GOT3 (cell line): ENCODE measurements around the gene KLC1.
"Not testable (repeated sequence)": the region's sequence is repeated elsewhere in the genome, so short reads cannot be mapped to it uniquely, and the experiment has no call there.

Source experiments
- DNase-seq: peaks from one replicate; lab custom pipeline; 2025; ENCODE audit warnings: mixed read lengths; lab: John Stamatoyannopoulos, UW

Gene KLC1

DNA sequence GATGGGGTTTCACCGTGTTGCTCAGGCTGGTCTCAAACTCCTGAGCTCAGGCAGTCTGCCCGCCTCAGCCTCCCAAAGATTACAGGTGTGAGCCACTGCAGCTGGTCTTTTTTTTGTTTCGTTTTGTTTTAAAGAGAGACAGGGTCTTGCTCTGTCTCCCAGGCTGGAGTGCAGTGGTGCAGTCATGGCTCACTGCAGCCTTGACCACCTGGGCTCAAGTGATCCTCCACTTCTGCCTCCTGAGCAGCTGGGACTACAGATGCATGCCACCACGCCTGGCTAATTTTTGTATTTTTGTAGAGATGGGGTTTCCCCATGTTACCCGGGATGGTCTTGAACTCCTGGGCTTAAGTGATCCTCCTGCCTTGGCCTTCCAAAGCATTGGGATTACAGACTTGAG lies 62.6 kb downstream of the KLC1 start:
- not testable (repeated sequence) for DNase-seq

DNA sequence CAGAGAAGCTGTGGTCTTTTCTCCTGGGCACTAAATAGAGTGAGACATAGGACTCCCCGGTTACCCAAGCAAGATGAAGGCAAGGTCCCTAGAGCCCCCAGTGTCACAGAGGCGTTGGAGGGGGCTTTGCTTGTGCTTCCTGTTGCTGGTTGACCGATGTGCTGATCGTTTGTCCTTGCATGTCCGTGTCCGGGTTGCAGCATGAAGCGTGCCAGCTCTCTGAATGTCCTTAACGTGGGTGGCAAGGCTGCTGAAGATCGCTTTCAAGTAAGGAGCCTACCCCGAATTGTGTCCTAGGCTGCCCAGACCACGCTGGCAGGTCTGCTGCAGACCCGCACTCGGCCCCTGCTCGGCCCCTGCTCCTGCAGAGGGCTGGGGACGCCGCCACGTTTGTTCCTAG lies 63.1 kb downstream of the KLC1 start:
- no peak for DNase-seq

DNA sequence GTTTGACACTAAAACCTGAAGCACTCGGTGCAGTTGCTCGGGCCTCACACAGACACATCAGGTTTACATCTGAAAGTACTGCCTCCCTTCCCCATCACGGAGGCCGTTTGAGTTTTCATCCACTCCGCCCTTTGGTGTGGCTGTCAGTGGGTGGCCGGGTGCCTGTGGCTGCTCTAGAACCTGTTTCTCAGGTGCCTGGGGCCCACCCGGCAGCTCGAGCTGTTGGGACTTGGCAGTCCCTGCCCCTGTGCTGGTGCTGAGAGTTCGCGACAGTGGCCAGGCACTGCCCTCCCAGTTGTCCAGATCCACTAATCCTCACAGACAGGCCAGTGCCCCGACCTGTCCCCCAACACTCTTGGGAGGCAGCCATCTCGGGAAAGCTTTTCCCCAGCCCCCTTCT lies 63.9 kb downstream of the KLC1 start:
- no peak for DNase-seq

GRCh38 chr14:103693515-103693914 lies 64.5 kb downstream of the KLC1 start:
- no peak for DNase-seq

DNA sequence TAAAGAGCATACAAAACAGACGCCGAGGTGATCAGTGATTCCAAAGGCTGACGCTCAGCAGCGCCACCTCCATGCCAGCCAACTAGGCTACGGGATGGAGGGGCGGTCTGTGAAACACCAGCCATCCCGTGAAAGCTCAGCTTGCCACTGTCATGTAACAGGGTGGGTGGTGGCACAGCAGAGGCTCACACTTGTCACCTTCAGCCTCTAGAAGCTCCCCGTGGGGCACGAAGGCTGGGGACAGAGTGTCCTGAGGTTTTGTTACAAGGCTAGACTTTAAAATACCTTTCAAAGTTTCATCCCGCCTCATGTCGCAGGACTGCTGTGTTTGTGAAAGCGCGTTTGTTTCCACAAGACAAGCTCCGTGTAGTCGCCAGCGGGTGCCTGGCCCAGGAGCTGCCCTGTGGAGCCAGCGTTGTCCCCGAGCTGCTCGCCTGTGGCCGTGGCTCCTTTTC lies 65.6 kb downstream of the KLC1 start:
- DNase-seq: no peak

- DNase-seq: no peak
These were observed 66.5 kb downstream of the KLC1 start for GRCh38 chr14:103695296-103696069.

DNA sequence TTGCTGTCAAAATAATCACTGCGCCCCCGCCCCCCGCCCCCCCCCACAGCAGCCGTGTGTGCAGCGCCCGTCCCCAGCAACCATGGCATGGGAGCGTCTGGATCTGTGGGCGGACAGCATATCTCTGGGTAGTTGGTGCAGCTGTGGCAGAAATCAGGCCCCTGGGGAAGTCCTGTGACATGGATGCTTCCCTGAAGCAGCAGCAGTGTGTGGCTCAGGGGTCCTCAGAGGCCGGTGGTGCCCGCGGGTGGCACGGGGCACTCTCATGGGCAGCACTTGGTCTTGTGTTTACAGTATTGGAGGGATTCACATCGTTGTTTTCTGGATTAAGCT lies 67.0 kb downstream of the KLC1 start:
- no peak for DNase-seq

DNA sequence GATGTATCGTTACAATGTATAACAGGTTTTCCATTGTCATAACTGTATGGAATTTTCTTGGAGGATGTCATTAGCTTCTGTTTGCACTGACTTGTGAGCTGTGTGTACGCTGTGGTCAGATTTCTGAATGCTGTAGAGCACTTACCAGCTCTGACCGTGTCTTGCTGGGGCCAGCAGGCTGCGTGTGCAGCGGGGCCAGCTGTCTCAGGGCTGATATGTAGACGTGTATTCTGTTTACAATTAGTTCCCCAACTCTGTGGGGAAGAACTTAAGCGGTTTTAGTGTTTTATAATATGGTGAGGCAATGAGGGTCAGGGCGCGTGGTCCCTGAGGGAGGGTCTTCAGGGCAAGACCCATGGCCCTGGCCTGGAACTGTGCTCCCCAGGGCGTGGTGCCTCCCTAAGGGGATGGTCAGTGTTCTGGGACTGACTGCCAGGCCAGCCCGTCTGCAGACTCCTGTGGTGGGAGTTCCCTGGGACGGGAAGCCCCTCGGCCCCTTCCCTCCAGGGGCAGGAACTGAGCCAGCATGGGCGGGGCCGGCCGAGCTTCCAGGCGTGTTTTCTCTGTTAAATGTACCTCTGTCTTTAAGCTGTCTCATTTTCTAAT lies 67.6 kb downstream of the KLC1 start:
- DNase-seq: no peak

DNA sequence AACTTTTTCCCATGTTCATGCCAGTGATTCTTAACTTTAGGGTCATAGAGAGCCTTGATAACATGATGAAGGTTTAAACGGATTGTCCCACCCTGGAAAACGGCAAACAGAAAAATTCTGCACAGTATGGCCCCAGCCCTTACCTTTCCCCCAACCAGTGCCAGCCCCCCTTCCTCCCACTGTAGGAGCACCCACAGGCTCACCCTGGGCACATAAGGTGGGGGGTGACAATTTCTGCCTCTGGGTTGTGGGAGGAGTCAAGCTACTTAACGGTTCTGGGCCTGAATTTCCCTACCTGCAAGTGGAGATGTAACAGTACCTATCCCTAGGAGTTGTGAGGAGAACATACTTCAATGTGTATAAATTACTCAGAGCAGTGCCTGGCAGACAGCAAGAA lies 68.2 kb downstream of the KLC1 start:
- no peak for DNase-seq

- no peak for DNase-seq
These were observed 68.8 kb downstream of the KLC1 start for GRCh38 chr14:103697603-103698379.

GRCh38 chr14:103698380-103699260 lies 69.6 kb downstream of the KLC1 start:
- DNase-seq: no peak

DNA sequence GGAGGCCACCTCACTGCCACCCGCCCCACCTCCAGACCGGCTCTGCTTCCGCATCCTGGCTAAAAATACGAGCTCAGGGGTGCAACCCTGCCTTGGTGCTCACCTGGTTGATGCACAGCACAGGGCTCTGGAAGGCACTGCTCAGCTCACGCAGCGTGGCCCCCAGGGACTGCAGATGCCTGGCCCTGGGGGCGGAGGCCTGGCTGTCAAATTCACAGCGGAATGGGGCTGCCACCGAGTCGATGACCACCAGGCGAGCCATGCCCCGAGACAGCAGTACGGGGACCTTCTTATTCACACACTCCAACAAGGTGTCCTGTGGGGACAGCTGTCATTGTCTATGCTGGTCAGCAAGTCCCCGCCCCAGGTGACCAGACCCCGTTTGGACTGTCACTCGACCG lies 70.2 kb downstream of the KLC1 start:
- no peak for DNase-seq

- DNase-seq: no peak
These were observed 71.1 kb downstream of the KLC1 start for GRCh38 chr14:103699901-103700752.

GRCh38 chr14:103700753-103701490 lies 71.9 kb downstream of the KLC1 start:
- DNase-seq: no peak

GRCh38 chr14:103702095-103702494 lies 73.1 kb downstream of the KLC1 start:
- no peak for DNase-seq

DNA sequence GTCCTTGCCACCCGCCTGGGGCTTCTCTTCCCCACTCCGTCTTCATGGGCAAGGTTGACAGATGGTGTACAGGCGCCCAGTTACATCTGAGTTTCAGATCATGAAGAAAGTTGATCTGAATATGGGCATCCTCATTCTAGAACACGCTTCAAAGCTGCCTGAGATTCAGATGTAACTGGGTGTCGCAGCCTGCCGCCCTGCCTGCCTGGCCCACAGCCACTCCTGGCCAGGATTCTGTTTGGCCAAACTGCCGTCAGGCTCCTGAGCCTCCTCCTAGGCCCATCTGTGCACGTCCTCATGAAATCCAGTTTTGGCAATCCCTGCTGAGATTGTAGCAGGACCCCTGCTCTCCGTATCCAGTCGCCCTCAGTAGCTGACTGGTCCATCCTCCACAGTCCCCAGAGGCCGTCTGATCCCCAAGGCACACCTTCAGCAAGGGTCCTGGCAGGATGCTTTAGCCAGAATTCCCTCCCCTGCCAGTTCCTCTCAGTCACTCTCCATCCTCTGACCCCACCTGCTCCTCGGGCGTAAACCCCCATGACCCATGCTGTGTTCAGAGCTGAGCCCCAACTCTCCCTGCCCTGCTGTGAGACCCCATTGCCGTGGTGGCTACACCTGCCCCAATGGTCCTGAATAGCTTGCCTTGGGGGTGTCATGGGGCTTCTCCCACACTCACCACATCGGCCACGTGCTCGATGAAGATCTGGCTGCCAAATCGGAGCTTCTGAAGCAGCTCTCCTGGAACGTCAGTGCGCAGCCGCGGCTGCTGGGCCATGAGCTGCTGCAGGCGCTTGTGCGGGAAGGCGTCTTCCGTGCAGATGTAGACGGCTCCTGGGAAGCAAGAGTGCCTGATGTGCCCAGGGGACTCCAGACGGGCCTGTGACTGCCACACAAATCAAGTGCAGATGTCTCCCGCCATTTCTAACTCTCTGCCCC lies 73.8 kb downstream of the KLC1 start:
- DNase-seq: no peak

DNA sequence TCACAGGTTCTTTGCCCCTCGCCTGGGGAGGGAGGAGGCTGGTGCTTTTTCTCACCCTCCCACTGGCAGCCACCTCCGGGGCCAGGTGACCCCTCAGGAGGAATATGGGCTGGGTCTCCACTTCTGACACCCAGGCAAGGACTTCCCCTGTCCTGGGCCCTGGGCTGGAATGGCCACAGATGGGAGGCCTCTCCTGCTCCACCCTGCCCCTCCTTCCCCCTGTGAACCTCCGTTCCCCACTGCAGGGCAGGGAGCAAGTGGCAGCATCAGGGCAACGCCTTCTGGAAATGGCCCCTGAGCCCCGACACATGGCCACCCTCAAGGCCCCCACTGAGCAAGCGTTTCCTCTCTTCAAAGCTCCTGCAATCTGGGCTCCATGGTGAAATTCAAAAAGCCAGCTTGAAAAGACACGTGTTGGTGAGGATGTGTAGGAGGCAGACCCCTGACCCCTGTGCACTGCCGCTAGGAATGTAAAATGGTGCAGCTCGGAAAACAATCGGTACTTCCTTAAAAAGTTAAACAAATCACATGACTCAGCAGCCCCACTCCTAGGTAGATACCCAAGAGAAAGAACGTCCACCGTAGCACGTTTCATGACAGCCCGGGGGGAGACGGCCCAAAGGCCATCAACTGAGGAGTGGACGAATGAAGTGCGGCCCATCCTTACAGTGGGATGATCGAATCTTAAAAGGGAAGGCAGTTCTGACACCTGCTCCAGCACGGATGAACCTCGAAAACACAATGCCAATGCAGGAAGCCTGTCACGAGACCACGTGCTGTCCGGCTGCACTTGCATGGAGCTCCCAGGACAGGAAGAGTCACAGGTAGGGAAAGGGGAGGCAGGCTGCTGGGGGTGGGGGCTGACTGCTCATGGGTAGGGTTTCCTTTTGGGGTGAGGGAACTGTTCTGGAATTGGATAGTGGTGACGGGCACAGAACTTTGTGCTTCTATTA lies 74.7 kb downstream of the KLC1 start:
- no peak for DNase-seq

DNA sequence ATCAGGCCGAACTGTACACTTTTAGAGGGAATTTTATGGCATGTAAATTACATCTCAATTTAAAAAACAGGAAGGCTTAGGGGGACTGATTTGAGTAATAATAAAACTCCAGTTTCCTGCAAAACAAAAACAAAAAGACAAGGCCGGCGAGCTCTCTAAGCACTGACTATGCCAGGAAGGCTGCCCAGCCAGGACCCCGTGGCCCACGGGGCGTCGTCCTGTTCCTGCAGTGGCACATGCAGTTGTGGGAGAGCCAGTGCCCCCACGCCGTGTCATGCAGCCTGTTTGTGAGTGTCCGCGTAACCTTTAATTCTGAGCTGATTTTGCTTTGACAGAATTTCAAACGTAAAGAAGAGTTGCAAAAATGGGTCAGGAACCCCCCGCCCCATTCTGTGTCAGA lies 75.7 kb downstream of the KLC1 start:
- no peak for DNase-seq
